Spleen (tissue), 11 donors: Measurements from ENCODE around the gene ANKRD16. TPM values are rescaled to one million over a fixed set of nuclear protein-coding genes. Genes with fewer than 3 reads are reported as not detected.

ENCODE experiments used
- DNase-seq: peaks from one replicate; pipeline ENCODE4 v3.0.0-alpha.2; 2020
- H3K27ac ChIP-seq, 8 donors: fragments of 200-600 bp; sonication (generic) in 7 of 8; 1 replicate in 4 of 8; 2 replicates in 4 of 8; pipeline versions ENCODE4 v1.5.0 to v1.8.0; 2016 to 2021; ENCODE audit warnings: inconsistent platforms in 4 of 8, mild to moderate bottlenecking in 4 of 8, moderate library complexity in 1 of 8
- H3K27me3 ChIP-seq, 7 donors: fragments of 200-600 bp; sonication (generic) in 6 of 7; replicated peaks in 1 of 7; 1 replicate in 4 of 7; 2 replicates in 3 of 7; pipeline versions ENCODE4 v1.5.0 to v1.8.0; 2016 to 2021; ENCODE audit warnings: inconsistent platforms in 3 of 7, mild to moderate bottlenecking in 1 of 7
- H3K36me3 ChIP-seq, 6 donors: fragments of 200-600 bp; sonication (generic) in 5 of 6; 1 replicate in 4 of 6; 2 replicates in 2 of 6; pipeline versions ENCODE4 v1.5.0 to v1.8.0; 2016 to 2021; ENCODE audit warnings: inconsistent platforms in 2 of 6
- H3K4me1 ChIP-seq, 6 donors: fragments of 200-600 bp; sonication (generic) in 5 of 6; 1 replicate in 3 of 6; 2 replicates in 3 of 6; pipeline versions ENCODE4 v1.5.0 to v1.8.0; 2016 to 2021; ENCODE audit warnings: inconsistent platforms in 3 of 6
- H3K4me3 ChIP-seq, 8 donors: fragments of 200-600 bp; sonication (generic) in 7 of 8; 1 replicate in 4 of 8; 2 replicates in 4 of 8; pipeline versions ENCODE4 v1.5.0 to v1.8.0; 2016 to 2021; ENCODE audit warnings: inconsistent platforms in 4 of 8, mild to moderate bottlenecking in 4 of 8, moderate library complexity in 2 of 8
- H3K9me3 ChIP-seq, 8 donors: fragments of 200-600 bp; sonication (generic) in 7 of 8; 1 replicate in 4 of 8; 2 replicates in 4 of 8; pipeline versions ENCODE4 v1.5.0 to v1.8.0; 2016 to 2021; ENCODE audit warnings: inconsistent platforms in 4 of 8
- CTCF ChIP-seq, 11 experiments: fragments of 200-600 bp in 7 of 11; fragments of 450-650 bp in 4 of 11; sonication (generic) in 4 of 11; IDR thresholded peaks in 8 of 11; conservative IDR thresholded peaks in 3 of 11; 1 replicate in 7 of 11; 2 replicates in 4 of 11; pipeline versions ENCODE4 v1.4.0 to v1.8.0; 2016 to 2021; ENCODE audit warnings: antibody characterized with exemption in 11 of 11, inconsistent platforms in 4 of 11, mild to moderate bottlenecking in 1 of 11
- POLR2A ChIP-seq, 3 donors: fragments of 450-650 bp; IDR thresholded peaks; one replicate each; pipeline ENCODE4 v1.5.1; 2017; ENCODE audit warnings: antibody characterized with exemption in 3 of 3, mild to moderate bottlenecking in 1 of 3
- POLR2AphosphoS5 ChIP-seq, 3 donors: sonication (generic); formaldehyde crosslinking; IDR thresholded peaks; one replicate each; pipeline ENCODE4 v1.5.1; 2017; ENCODE audit warnings: antibody characterized with exemption in 3 of 3
- WGBS, 5 donors: extraction: QIAGEN DNeasy Blood & Tissue Kit in 3 of 5; methylation state at CpG; one replicate each; pipeline versions ENCODE4 v1.1.5 to v1.1.7; 2013 to 2018; 5-methylcytosine and 5-hydroxymethylcytosine counted together
- intact Hi-C: fragments of 100-400 bp; cut with DNase I; formaldehyde crosslinking; loops from one replicate; pipeline ENCODE4 v1.15.0; 2023; ENCODE audit warnings: low total_unique reads
- polyA plus RNA-seq, 3 donors: library from polyadenylated mRNA; stranded (reverse); fragments of 200-250 nt; gene quantifications; one replicate each; pipeline ENCODE4 v1.2.1, GENCODE V29; 2013
- total RNA-seq, 7 donors: library from RNA; depleted of rRNA in 3 of 7; stranded (reverse); fragments of >200 nt in 3 of 7; fragmentation: NEBNext Ultra II Directional in 4 of 7; extraction: Animal tissue kit (Norgen Biotek cat#: 25700) in 4 of 7; gene quantifications; one replicate each; pipeline versions ENCODE4 v1.1.0 to v1.2.1, GENCODE V29; 2016 to 2021
- donor health status: healthy with polysubstance abuse.
- donor health status: DM: no; HTN: no; CAD: no; lungs with moderate emphysema.
- donor health status: DM: no; HTN: no; CAD: no.
- donor health status: Bipolar disorder and iron deficiency.
- donor health status: healthy.
- donor health status: DM: no; HTN: no; CAD: no.
- donor health status: DM: yes; HTN: yes; CAD: no.

Gene ANKRD16
- total and polyA plus RNA-seq, 10 donors: 2.7 to 10.5 (median 6.3) TPM

- DNase-seq: no peak
- Histone ChIP-seq H3K9me3 (no peaks in the 10 kb centered on the region), H3K27ac (no peak overlapping the region), H3K36me3 (peaks cover 5 to 100% (median 94%) of the 10 kb centered on the region in 6 donors), H3K4me1 (no peaks in the 10 kb centered on the region), H3K27me3 (no peaks in the 10 kb centered on the region), H3K4me3 (no peak overlapping the region)
- TF ChIP-seq POLR2A (IDR thresholded peaks at IDR 0.05) (no peak), POLR2AphosphoS5 (IDR thresholded peaks at IDR 0.05) (no peak), CTCF (IDR thresholded peaks at IDR 0.05 in 8 of 11, conservative IDR thresholded peaks at IDR 0.05 in 3 of 11) (no peak)
- WGBS, 5 donors: 93 to 96% (median 95%) methylated on average over 7 of the region's 7 CpGs
- intact Hi-C loops: no loop called here
These were observed 29.9 kb upstream of the ANKRD16 start for GRCh38 chr10:5919568-5919967.

- TF ChIP-seq POLR2A (IDR thresholded peaks at IDR 0.05) (no peak), POLR2AphosphoS5 (IDR thresholded peaks at IDR 0.05) (no peak), CTCF (IDR thresholded peaks at IDR 0.05 in 8 of 11, conservative IDR thresholded peaks at IDR 0.05 in 3 of 11) (no peak)
- WGBS, 5 donors: 91 to 98% (median 93%) methylated on average over 4 of the region's 4 CpGs
- no peak for DNase-seq
These were observed 29.1 kb upstream of the ANKRD16 start for GRCh38 chr10:5918763-5919162.

GRCh38 chr10:5917305-5917704, 27.6 kb upstream of the ANKRD16 start:
- Histone ChIP-seq H3K27me3 (no peaks in the 10 kb centered on the region), H3K36me3 (peaks cover 6 to 100% (median 93%) of the 10 kb centered on the region in 6 donors), H3K9me3 (no peaks in the 10 kb centered on the region), H3K4me3 (no peak overlapping the region), H3K4me1 (no peaks in the 10 kb centered on the region), H3K27ac (no peak overlapping the region)
- intact Hi-C loops: no loop called here
- 97 to 99% (median 98%) methylated on average over 13 of the region's 13 CpGs for WGBS, 5 donors
- TF ChIP-seq CTCF (IDR thresholded peaks at IDR 0.05 in 8 of 11, conservative IDR thresholded peaks at IDR 0.05 in 3 of 11) (no peak), POLR2A (IDR thresholded peaks at IDR 0.05) (no peak), POLR2AphosphoS5 (IDR thresholded peaks at IDR 0.05) (no peak)
- no peak for DNase-seq

More at GRCh38 chr10:5918763-5919162, 29.1 kb upstream of the ANKRD16 start:
- intact Hi-C loops: no loop called here
- Histone ChIP-seq H3K4me1 (no peaks in the 10 kb centered on the region), H3K36me3 (peaks cover 7 to 100% (median 94%) of the 10 kb centered on the region in 6 donors), H3K9me3 (no peaks in the 10 kb centered on the region), H3K27ac (no peak overlapping the region), H3K4me3 (no peak overlapping the region), H3K27me3 (no peaks in the 10 kb centered on the region)

GRCh38 chr10:5915451-5915850, 25.8 kb upstream of the ANKRD16 start:
- DNase-seq: no peak
- no peaks in the 10 kb centered on the region for H3K9me3 ChIP-seq
- peaks cover 6 to 100% (median 92%) of the 10 kb centered on the region in 6 donors for H3K36me3 ChIP-seq
- 89 to 98% (median 92%) methylated on average over 14 of the region's 14 CpGs for WGBS, 5 donors
- H3K27me3 ChIP-seq: no peaks in the 10 kb centered on the region
- H3K4me3 ChIP-seq: no peak overlapping the region
- intact Hi-C loops: no loop called here
- TF ChIP-seq POLR2A (IDR thresholded peaks at IDR 0.05) (no peak), CTCF (IDR thresholded peaks at IDR 0.05 in 8 of 11, conservative IDR thresholded peaks at IDR 0.05 in 3 of 11) (no peak), POLR2AphosphoS5 (IDR thresholded peaks at IDR 0.05) (no peak)
- H3K27ac ChIP-seq: no peak overlapping the region
- H3K4me1 ChIP-seq: no peaks in the 10 kb centered on the region
